Smooth muscle cell (in vitro differentiated cells): ENCODE measurements around the gene ERCC3. TPM values are rescaled to one million over a fixed set of nuclear protein-coding genes. Genes with fewer than 3 reads are reported as not detected.
"Not testable (repeated sequence)": the region's sequence is repeated elsewhere in the genome, so short reads cannot be mapped to it uniquely, and the experiment has no call there.

ENCODE experiments used
- DNase-seq: peaks from one replicate; lab custom pipeline; 2025; ENCODE audit not compliant: unreplicated experiment; lab: John Stamatoyannopoulos, UW
- H2AFZ ChIP-seq: fragments of 200-600 bp; sonication (generic); 2 replicates; pipeline ENCODE4 v1.6.0; 2016; ENCODE audit warnings: antibody characterized with exemption, low read depth, mild to moderate bottlenecking
- H3F3A ChIP-seq: fragments of 200-600 bp; sonication (generic); 2 replicates; pipeline ENCODE4 v1.6.0; 2017; ENCODE audit warnings: antibody characterized with exemption, low read depth
- H3K27ac ChIP-seq: fragments of 200-600 bp; sonication (generic); 2 replicates; pipeline ENCODE4 v1.5.1; 2016; ENCODE audit warnings: low read depth, mild to moderate bottlenecking
- H3K27me3 ChIP-seq: fragments of 200-600 bp; sonication (generic); 2 replicates; pipeline ENCODE4 v1.6.1; 2016; ENCODE audit warnings: low read depth, mild to moderate bottlenecking
- H3K36me3 ChIP-seq: fragments of 200-600 bp; sonication (generic); 2 replicates; pipeline ENCODE4 v1.5.1; 2016; ENCODE audit warnings: low read depth
- H3K4me1 ChIP-seq: fragments of 200-600 bp; sonication (generic); 2 replicates; pipeline ENCODE4 v1.5.1; 2016; ENCODE audit warnings: low read depth
- H3K4me2 ChIP-seq: fragments of 200-600 bp; sonication (generic); 2 replicates; pipeline ENCODE4 v1.6.0; 2016; ENCODE audit warnings: mild to moderate bottlenecking
- H3K4me3 ChIP-seq: fragments of 200-600 bp; sonication (generic); 2 replicates; pipeline ENCODE4 v1.5.1; 2016; ENCODE audit warnings: mild to moderate bottlenecking
- H3K79me2 ChIP-seq: fragments of 200-600 bp; sonication (generic); 2 replicates; pipeline ENCODE4 v1.6.0; 2016; ENCODE audit warnings: low read depth, mild to moderate bottlenecking
- H3K9ac ChIP-seq: fragments of 200-600 bp; sonication (generic); 2 replicates; pipeline ENCODE4 v1.6.0; 2016; ENCODE audit warnings: low read depth
- H3K9me3 ChIP-seq: fragments of 200-600 bp; sonication (generic); replicated peaks from 2 replicates; pipeline ENCODE4 v1.5.1; 2016; ENCODE audit warnings: low read depth
- H4K20me1 ChIP-seq: fragments of 200-600 bp; sonication (generic); 2 replicates; pipeline ENCODE4 v1.6.0; 2016; ENCODE audit warnings: low read depth
- WGBS: methylation state at CpG from one replicate; pipeline ENCODE4 v1.1.7; 2016; ENCODE audit warnings: low lambda C conversion rate; 5-methylcytosine and 5-hydroxymethylcytosine counted together
- polyA plus RNA-seq: library from polyadenylated mRNA; unstranded; fragments of >200 nt; fragmentation: Nextera tagmentation; extraction: Ambion mirVana; gene quantifications from 2 replicates; pipeline ENCODE4 v1.2.1, GENCODE V29; 2016
- total RNA-seq: library from RNA; depleted of rRNA; stranded (reverse); fragments of >200 nt; gene quantifications from 2 replicates; pipeline ENCODE4 v1.2.3, GENCODE V29; 2014
- TF ChIP-seq, protein P1 (sequence below): fragments of 200-600 bp; sonication (generic); IDR thresholded peaks from 2 replicates; pipeline ENCODE4 v1.5.1; 2017; ENCODE audit warnings: borderline replicate concordance, mild to moderate bottlenecking, antibody characterized with exemption; ENCODE audit not compliant: insufficient read depth, poor library complexity, severe bottlenecking

The ERCC3 gene
- total and polyA plus RNA-seq, 2 experiments from 2014 or later = 30.9 to 44.3 TPM

DNA sequence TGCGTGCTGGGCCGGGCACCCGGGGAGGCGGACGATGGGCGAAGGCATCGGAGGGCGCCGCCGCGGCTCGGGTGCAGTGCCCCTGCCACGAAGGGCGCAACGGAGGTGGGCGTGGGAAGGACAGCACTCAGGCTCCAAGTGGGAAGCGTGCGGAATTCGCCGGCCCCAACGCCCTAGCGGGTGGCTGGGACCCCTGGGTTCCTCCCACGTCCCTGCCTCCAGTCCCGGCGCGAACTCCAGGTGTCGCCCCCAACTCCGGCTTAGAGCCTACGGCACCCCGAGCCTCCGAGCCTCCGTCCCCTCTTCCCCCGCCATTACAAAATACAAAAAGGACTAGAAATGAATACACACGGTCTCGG lies 75.2 kb downstream of the ERCC3 start:
- Histone ChIP-seq H3K4me1 (peaks cover 12% of the 10 kb centered on the region), H3K4me3 (peak overlapping the region; percentile 92), H3K4me2 (peak overlapping the region; percentile 91), H3K36me3 (no peaks in the 10 kb centered on the region), H3K9me3 (no peaks in the 10 kb centered on the region), H3F3A (no peaks in the 10 kb centered on the region), H3K79me2 (no peaks in the 10 kb centered on the region), H3K27me3 (no peaks in the 10 kb centered on the region), H3K9ac (peak overlapping the region; percentile 81), H4K20me1 (no peaks in the 10 kb centered on the region), H2AFZ (peak overlapping the region; percentile 95), H3K27ac (peak overlapping the region; percentile 42)
- under 1% methylated on average over 34 of the region's 35 CpGs for WGBS
- TF ChIP-seq, protein P1, sequence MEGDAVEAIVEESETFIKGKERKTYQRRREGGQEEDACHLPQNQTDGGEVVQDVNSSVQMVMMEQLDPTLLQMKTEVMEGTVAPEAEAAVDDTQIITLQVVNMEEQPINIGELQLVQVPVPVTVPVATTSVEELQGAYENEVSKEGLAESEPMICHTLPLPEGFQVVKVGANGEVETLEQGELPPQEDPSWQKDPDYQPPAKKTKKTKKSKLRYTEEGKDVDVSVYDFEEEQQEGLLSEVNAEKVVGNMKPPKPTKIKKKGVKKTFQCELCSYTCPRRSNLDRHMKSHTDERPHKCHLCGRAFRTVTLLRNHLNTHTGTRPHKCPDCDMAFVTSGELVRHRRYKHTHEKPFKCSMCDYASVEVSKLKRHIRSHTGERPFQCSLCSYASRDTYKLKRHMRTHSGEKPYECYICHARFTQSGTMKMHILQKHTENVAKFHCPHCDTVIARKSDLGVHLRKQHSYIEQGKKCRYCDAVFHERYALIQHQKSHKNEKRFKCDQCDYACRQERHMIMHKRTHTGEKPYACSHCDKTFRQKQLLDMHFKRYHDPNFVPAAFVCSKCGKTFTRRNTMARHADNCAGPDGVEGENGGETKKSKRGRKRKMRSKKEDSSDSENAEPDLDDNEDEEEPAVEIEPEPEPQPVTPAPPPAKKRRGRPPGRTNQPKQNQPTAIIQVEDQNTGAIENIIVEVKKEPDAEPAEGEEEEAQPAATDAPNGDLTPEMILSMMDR = no peak
- DNase-seq = no peak

DNA sequence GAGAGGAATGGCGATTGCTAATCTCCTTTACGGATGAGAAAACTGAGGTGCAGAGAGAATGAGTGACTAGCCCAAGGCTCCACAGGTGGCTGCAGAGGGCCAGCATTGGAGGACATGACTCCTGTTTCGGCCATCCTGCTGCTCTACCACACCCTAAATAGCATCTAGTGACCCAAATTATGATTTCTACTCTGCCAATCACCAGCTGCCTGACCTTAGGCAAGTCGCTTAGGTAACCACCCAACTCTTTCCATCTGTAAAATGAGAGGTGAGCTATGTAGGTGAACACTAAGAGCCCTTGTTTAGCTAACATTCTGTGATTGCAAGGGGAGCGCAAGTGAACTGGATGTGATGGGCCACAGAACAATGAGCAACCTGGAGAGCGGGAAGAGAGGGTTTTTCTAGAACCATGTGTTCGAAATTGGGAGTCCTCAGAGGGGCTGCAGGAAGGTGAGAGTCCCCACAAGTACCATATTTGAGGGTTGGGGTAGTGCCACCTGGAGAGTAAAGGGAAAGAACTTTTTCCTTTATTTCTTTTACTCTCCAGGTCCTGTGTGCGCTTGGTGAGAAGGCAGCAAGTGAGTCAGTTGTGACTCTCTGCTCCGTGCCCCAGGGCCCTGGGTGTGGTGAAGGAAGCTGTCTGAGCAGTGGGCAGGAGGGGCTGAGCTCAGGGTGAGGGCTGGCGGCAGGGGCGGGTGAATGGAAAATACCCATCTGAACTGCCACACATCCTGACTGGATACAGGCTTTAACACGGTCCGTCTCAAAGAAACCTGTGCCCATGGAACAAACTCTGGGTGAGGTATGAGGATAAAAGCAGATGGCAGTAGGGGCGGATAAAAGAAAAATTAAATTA lies 76.2 kb downstream of the ERCC3 start:
- 56% methylated on average over 14 of the region's 14 CpGs for WGBS
- H3F3A ChIP-seq = no peaks in the 10 kb centered on the region
- TF ChIP-seq, protein P1 = no peak
- H3K79me2 ChIP-seq = no peaks in the 10 kb centered on the region
- peak overlapping the region; percentile 92 for H3K4me3 ChIP-seq
- H3K9me3 ChIP-seq = no peaks in the 10 kb centered on the region
- H2AFZ ChIP-seq = no peak overlapping the region
- H3K4me2 ChIP-seq = peak overlapping the region; percentile 91
- H3K4me1 ChIP-seq = peaks cover 7% of the 10 kb centered on the region
- DNase-seq = no peak
- H3K9ac ChIP-seq = no peak overlapping the region
- H3K36me3 ChIP-seq = no peaks in the 10 kb centered on the region
- H3K27ac ChIP-seq = peak overlapping the region; percentile 76
- H3K27me3 ChIP-seq = no peaks in the 10 kb centered on the region
- no peaks in the 10 kb centered on the region for H4K20me1 ChIP-seq

DNA sequence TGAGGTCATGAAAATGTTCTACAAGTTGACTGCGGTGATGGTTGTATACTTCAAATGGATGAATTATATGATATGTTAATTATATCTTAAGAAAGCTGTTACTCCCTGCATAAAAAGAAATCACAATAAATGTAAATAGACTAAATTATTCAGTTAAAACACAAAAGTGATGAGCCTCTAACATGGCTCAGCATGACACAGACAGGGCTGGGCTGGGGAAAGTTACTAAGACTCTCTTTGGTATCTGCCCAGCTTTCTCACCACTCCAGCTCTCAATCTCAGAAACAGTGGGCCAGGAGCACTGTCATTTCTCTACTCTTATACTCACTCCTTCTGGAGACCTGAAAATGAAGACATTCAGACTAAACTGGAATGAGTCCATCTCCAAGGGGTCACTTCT lies 77.4 kb downstream of the ERCC3 start:
- H3K79me2 ChIP-seq = peaks cover 5% of the 10 kb centered on the region
- TF ChIP-seq, protein P1 = no peak
- H2AFZ ChIP-seq = no peak overlapping the region
- H3K9me3 ChIP-seq = no peaks in the 10 kb centered on the region
- H3K27ac ChIP-seq = no peak overlapping the region
- H4K20me1 ChIP-seq = no peaks in the 10 kb centered on the region
- H3K4me1 ChIP-seq = peaks cover 7% of the 10 kb centered on the region
- H3F3A ChIP-seq = no peaks in the 10 kb centered on the region
- no peaks in the 10 kb centered on the region for H3K27me3 ChIP-seq
- no peak overlapping the region for H3K4me3 ChIP-seq
- no peaks in the 10 kb centered on the region for H3K36me3 ChIP-seq
- 100% methylated on average over 1 of the region's 1 CpG for WGBS
- no peak overlapping the region for H3K9ac ChIP-seq
- H3K4me2 ChIP-seq = no peak overlapping the region
- DNase-seq = no peak

DNA sequence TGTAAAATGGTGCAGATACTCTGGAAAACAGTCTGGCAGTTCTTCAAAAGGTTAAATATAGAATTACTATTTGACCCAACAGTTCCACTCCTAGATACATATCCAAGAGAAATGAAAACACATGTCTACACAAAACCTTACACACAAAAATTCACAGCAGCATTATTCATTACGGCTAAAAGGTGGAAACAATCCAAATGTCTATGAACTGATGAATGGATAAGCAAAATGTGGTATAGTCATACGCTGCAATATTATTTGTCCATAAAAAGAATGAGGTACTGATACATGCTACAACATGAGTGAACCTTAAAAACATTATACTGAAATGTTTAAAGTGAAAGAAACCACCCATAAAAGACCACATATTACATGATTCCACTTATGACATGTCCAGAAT lies 77.8 kb downstream of the ERCC3 start:
- H3K27me3 ChIP-seq = no peaks in the 10 kb centered on the region
- no peaks in the 10 kb centered on the region for H3K36me3 ChIP-seq
- H3K27ac ChIP-seq = no peak overlapping the region
- H3K4me2 ChIP-seq = no peak overlapping the region
- no peaks in the 10 kb centered on the region for H4K20me1 ChIP-seq
- no peak overlapping the region for H3K4me3 ChIP-seq
- no peak for DNase-seq
- H3K9ac ChIP-seq = no peak overlapping the region
- no peaks in the 10 kb centered on the region for H3K9me3 ChIP-seq
- no peak overlapping the region for H2AFZ ChIP-seq
- no peaks in the 10 kb centered on the region for H3F3A ChIP-seq
- 97% methylated on average over 2 of the region's 2 CpGs for WGBS
- TF ChIP-seq, protein P1 = no peak
- H3K79me2 ChIP-seq = peaks cover 5% of the 10 kb centered on the region
- peaks cover 7% of the 10 kb centered on the region for H3K4me1 ChIP-seq

DNA sequence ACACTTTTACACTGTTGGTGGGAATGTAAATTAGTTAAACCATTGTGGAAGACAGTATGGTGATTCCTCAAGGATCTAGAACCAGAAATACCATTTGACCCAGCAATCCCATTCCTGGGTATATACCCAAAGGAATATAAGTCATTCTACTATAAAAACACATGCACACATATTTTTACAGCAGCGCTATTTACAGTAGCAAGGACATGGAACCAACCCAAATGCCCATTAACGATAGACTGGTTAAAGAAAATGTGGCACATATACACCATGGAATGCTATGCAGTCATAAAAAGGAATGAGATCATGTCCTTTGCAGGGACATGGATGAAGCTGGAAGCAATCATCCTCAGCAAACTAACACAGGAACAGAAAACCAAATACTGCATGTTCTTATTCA lies 79.7 kb downstream of the ERCC3 start:
- not testable (repeated sequence) for H3K79me2 ChIP-seq, H3K4me3 ChIP-seq, H3K27me3 ChIP-seq, H4K20me1 ChIP-seq, DNase-seq, H3K9me3 ChIP-seq, H3F3A ChIP-seq, H3K4me2 ChIP-seq, H3K9ac ChIP-seq, H3K4me1 ChIP-seq, H2AFZ ChIP-seq, H3K27ac ChIP-seq, H3K36me3 ChIP-seq
- WGBS = 96% methylated on average over 2 of the region's 2 CpGs
